Vagina (tissue), 2 donors: ENCODE measurements around the gene RPL22. TPM values are rescaled to one million over a fixed set of nuclear protein-coding genes. Genes with fewer than 3 reads are reported as not detected.
A peak's percentile ranks its signal among the peaks of the same experiment; 100 is the strongest.

Experiments used
- DNase-seq, 2 donors: peaks; one replicate each; pipeline ENCODE4 v3.0.0-alpha.2; 2017; ENCODE audit errors: extremely low spot score in 2 of 2
- H3K27ac ChIP-seq: fragments of 200-600 bp; sonication (generic); one replicate; pipeline ENCODE4 v1.5.1; 2019
- H3K27me3 ChIP-seq: fragments of 200-600 bp; sonication (generic); one replicate; pipeline ENCODE4 v1.5.1; 2019
- H3K36me3 ChIP-seq, 2 donors: fragments of 200-600 bp; sonication (generic); one replicate each; pipeline ENCODE4 v1.5.1; 2017 to 2019
- H3K4me1 ChIP-seq: fragments of 200-600 bp; sonication (generic); one replicate; pipeline ENCODE4 v1.5.1; 2019
- H3K4me3 ChIP-seq, 2 donors: fragments of 200-600 bp; sonication (generic); 1 replicate in 1 of 2; 2 replicates in 1 of 2; pipeline ENCODE4 v1.5.1; 2016 to 2019
- H3K9me3 ChIP-seq: fragments of 200-600 bp; sonication (generic); one replicate; pipeline ENCODE4 v1.5.1; 2019
- POLR2A ChIP-seq, 2 donors: fragments of 450-650 bp; IDR thresholded peaks; one replicate each; pipeline ENCODE4 v1.6.1; 2017; ENCODE audit warnings: antibody characterized with exemption in 2 of 2, mild to moderate bottlenecking in 2 of 2, moderate library complexity in 2 of 2
- POLR2AphosphoS5 ChIP-seq, 2 donors: sonication (generic); formaldehyde crosslinking; IDR thresholded peaks; one replicate each; pipeline ENCODE4 v1.9.0; 2017; ENCODE audit warnings: antibody characterized with exemption in 2 of 2, mild to moderate bottlenecking in 2 of 2, low read depth in 1 of 2; ENCODE audit not compliant: insufficient read depth in 1 of 2
- intact Hi-C: fragments of 100-400 bp; cut with DNase I; formaldehyde crosslinking; loops from one replicate; pipeline ENCODE4 v1.15.1; 2023
- total RNA-seq: library from RNA; depleted of rRNA; stranded (reverse); fragments of >200 nt; gene quantifications from one replicate; pipeline ENCODE4 v1.2.3, GENCODE V29; 2016
- TF ChIP-seq, protein P1 (sequence below), 3 experiments: fragments of 450-650 bp in 2 of 3; fragments of 200-600 bp in 1 of 3; sonication (generic) in 1 of 3; IDR thresholded peaks; one replicate each; pipeline ENCODE4 v1.5.1; 2017 to 2019; ENCODE audit warnings: antibody characterized with exemption in 3 of 3, mild to moderate bottlenecking in 2 of 3, moderate library complexity in 2 of 3

The RPL22 gene
- total RNA-seq, 1 donor from 2014 or later = 154 TPM

GRCh38 chr1:6243993-6244392 is 44.6 kb upstream of the RPL22 start, which contains the start of gene HES3:
TSS of gene HES3 (plus strand) at chr1:6244179. CDS start at chr1:6244366, 187 bp downstream.
- H3K9me3 ChIP-seq = no peaks in the 10 kb centered on the region
- no peak within 1 kb of the TSS for H3K4me3 ChIP-seq
- peaks cover 27% of the 10 kb centered on the region for H3K27me3 ChIP-seq
- DNase-seq = no peak
- H3K4me1 ChIP-seq = peaks cover 37% of the 10 kb centered on the region
- TF ChIP-seq POLR2AphosphoS5 (IDR thresholded peaks at IDR 0.05; ENCODE audit: insufficient read depth in 1 of 2, low read depth in 1 of 2) (no peak), POLR2A (IDR thresholded peaks at IDR 0.05) (no peak)
- TF ChIP-seq, protein P1, sequence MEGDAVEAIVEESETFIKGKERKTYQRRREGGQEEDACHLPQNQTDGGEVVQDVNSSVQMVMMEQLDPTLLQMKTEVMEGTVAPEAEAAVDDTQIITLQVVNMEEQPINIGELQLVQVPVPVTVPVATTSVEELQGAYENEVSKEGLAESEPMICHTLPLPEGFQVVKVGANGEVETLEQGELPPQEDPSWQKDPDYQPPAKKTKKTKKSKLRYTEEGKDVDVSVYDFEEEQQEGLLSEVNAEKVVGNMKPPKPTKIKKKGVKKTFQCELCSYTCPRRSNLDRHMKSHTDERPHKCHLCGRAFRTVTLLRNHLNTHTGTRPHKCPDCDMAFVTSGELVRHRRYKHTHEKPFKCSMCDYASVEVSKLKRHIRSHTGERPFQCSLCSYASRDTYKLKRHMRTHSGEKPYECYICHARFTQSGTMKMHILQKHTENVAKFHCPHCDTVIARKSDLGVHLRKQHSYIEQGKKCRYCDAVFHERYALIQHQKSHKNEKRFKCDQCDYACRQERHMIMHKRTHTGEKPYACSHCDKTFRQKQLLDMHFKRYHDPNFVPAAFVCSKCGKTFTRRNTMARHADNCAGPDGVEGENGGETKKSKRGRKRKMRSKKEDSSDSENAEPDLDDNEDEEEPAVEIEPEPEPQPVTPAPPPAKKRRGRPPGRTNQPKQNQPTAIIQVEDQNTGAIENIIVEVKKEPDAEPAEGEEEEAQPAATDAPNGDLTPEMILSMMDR (IDR thresholded peaks at IDR 0.05) = no peak
- H3K27ac ChIP-seq = no peak within 1 kb of the TSS
- H3K36me3 ChIP-seq = no peaks in the 10 kb centered on the region
- intact Hi-C loops = loop anchor here (5.0 to 10.0 kb wide), 2 partner anchors 191 to 192 kb away; no protein-coding TSS in a partner anchor

DNA sequence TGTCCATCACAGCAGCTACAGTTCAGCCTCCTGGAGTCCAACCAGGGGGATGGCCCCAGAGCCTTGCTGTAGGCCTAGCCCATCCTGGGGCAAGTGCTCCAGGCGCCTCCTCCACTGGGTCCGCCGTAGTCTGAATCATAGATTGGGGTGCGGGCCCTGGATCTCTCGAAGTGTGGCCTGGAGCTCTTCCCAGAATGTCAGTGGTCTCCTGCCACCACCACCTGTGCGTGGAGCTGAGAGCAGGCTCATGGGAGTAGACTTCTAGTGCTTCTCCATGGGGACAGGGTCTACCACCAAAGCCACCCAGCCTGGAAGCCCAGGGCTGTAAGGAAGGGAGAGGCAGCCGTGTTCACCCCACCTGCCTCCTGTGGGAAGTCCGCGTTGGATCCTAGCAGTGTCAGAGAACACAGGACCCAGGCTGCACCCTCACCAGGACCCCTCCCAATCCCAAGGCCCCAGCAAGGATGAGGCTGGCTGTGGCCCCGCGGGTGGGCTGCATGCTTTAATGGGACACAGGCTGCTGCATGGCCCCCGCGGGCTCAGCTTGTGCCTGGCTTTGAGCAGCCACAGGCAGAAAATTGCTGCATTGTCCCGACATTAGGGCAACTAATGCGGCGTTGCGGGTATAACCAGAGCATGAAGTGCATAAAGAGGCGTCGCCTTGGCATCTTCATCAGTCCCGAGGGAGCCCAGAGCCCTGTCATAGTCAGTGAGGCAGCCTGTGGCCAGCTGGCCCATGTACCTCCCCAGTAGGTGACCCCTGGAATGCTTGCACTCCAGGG is 43.8 kb upstream of the RPL22 start:
- TF ChIP-seq POLR2A (IDR thresholded peaks at IDR 0.05) (no peak), POLR2AphosphoS5 (IDR thresholded peaks at IDR 0.05; ENCODE audit: insufficient read depth in 1 of 2, low read depth in 1 of 2) (no peak)
- TF ChIP-seq, protein P1 (IDR thresholded peaks at IDR 0.05) = no peak
- peaks cover 27% of the 10 kb centered on the region for H3K27me3 ChIP-seq
- intact Hi-C loops = loop anchor here (5.0 to 10.0 kb wide), 2 partner anchors 191 to 192 kb away; no protein-coding TSS in a partner anchor
- H3K9me3 ChIP-seq = no peaks in the 10 kb centered on the region
- no peak for DNase-seq
- no peak overlapping the region for H3K27ac ChIP-seq
- no peaks in the 10 kb centered on the region for H3K36me3 ChIP-seq
- peaks cover 37% of the 10 kb centered on the region for H3K4me1 ChIP-seq
- no peak overlapping the region for H3K4me3 ChIP-seq

GRCh38 chr1:6241887-6242740 is 42.7 kb upstream of the RPL22 start:
- Histone ChIP-seq H3K27ac (no peak overlapping the region), H3K9me3 (no peaks in the 10 kb centered on the region), H3K4me3 (peak overlapping the region in 1 of 2 donors; percentile 1), H3K27me3 (peaks cover 27% of the 10 kb centered on the region), H3K4me1 (peaks cover 36% of the 10 kb centered on the region), H3K36me3 (no peaks in the 10 kb centered on the region)
- no peak for TF ChIP-seq POLR2A (IDR thresholded peaks at IDR 0.05)
- TF ChIP-seq, protein P1 (IDR thresholded peaks at IDR 0.05) = no peak
- no peak for TF ChIP-seq POLR2AphosphoS5 (IDR thresholded peaks at IDR 0.05; ENCODE audit: insufficient read depth in 1 of 2, low read depth in 1 of 2)
- DNase-seq = no peak
- intact Hi-C loops = loop anchor here (5.0 to 10.0 kb wide), 2 partner anchors 190 to 193 kb away; no protein-coding TSS in a partner anchor

GRCh38 chr1:6241107-6241886 is 41.9 kb upstream of the RPL22 start:
- H3K9me3 ChIP-seq = no peaks in the 10 kb centered on the region
- intact Hi-C loops = loop anchor here (5.0 to 10.0 kb wide), 2 partner anchors 189 to 194 kb away; no protein-coding TSS in a partner anchor
- peak overlapping the region in 1 of 2 donors; percentile 1 for H3K4me3 ChIP-seq
- TF ChIP-seq POLR2AphosphoS5 (IDR thresholded peaks at IDR 0.05; ENCODE audit: insufficient read depth in 1 of 2, low read depth in 1 of 2) = no peak
- DNase-seq = no peak
- no peak overlapping the region for H3K27ac ChIP-seq
- no peaks in the 10 kb centered on the region for H3K36me3 ChIP-seq
- H3K4me1 ChIP-seq = peaks cover 28% of the 10 kb centered on the region
- peaks cover 27% of the 10 kb centered on the region for H3K27me3 ChIP-seq
